Kidney epithelial cell (primary cell): ENCODE measurements around the gene POLD4. TPM values are rescaled to one million over a fixed set of nuclear protein-coding genes. Genes with fewer than 3 reads are reported as not detected.

Experiments
- DNase-seq: peaks from one replicate; pipeline ENCODE4 v3.0.0-alpha.2; 2010; ENCODE audit warnings: low read depth
- H3K27me3 ChIP-seq: 2 replicates; pipeline ENCODE4 v1.6.0; 2011; ENCODE audit warnings: low read length; ENCODE audit not compliant: control insufficient read depth, insufficient read depth
- H3K36me3 ChIP-seq: 2 replicates; pipeline ENCODE4 v1.5.1; 2011; ENCODE audit warnings: low read length; ENCODE audit not compliant: control insufficient read depth, insufficient read depth
- H3K4me3 ChIP-seq: 2 replicates; pipeline ENCODE4 v1.5.1; 2011; ENCODE audit warnings: low read depth, mild to moderate bottlenecking, control low read depth, low read length
- total RNA-seq: library from RNA; depleted of rRNA; stranded (reverse); fragments of >200 nt; gene quantifications from 2 replicates; pipeline ENCODE4 v1.2.3, GENCODE V29; 2015
- TF ChIP-seq, protein P1 (sequence below): IDR thresholded peaks from 2 replicates; pipeline ENCODE4 v1.5.1; 2011; ENCODE audit warnings: mild to moderate bottlenecking, moderate library complexity, low read length, control low read depth, inconsistent platforms; ENCODE audit not compliant: insufficient read depth, poor library complexity, severe bottlenecking

The POLD4 gene
- total RNA-seq, 1 donor from 2014 or later, result 70.7 TPM

DNA sequence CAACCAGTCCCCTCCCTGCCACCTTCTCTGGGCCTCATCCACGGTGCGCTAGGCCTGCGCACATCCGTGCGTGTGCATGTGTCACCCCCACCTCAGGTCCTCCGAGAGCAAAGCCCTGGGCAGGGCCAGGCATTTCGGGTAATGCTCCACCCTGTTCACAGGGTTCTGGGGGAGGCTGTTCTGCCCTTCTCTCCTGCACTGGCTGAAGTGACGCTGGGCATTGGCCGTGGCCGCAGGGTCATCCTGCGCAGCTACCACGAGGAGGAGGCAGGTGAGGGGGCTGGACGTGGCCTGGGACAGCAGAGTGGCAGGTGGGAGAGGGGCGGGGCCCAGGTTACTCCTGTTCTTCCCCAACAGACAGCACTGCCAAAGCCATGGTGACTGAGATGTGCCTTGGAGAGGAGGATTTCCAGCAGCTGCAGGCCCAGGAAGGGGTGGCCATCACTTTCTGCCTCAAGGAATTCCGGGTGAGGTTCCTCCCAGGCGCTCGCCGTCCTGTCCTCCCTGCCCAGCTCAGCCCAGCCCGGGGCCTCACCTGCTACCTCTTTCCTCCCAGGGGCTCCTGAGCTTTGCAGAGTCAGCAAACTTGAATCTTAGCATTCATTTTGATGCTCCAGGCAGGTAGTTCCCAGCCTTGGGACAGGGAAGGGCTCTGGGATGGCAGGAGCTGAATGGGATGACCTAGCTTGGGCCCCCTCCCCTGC is 42.4 kb upstream of the POLD4 start:
- TF ChIP-seq, protein P1, sequence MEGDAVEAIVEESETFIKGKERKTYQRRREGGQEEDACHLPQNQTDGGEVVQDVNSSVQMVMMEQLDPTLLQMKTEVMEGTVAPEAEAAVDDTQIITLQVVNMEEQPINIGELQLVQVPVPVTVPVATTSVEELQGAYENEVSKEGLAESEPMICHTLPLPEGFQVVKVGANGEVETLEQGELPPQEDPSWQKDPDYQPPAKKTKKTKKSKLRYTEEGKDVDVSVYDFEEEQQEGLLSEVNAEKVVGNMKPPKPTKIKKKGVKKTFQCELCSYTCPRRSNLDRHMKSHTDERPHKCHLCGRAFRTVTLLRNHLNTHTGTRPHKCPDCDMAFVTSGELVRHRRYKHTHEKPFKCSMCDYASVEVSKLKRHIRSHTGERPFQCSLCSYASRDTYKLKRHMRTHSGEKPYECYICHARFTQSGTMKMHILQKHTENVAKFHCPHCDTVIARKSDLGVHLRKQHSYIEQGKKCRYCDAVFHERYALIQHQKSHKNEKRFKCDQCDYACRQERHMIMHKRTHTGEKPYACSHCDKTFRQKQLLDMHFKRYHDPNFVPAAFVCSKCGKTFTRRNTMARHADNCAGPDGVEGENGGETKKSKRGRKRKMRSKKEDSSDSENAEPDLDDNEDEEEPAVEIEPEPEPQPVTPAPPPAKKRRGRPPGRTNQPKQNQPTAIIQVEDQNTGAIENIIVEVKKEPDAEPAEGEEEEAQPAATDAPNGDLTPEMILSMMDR, result no peak
- DNase-seq, result no peak
- Histone ChIP-seq H3K27me3 (no peaks in the 10 kb centered on the region), H3K36me3 (peaks cover 3% of the 10 kb centered on the region), H3K4me3 (no peak overlapping the region)

DNA sequence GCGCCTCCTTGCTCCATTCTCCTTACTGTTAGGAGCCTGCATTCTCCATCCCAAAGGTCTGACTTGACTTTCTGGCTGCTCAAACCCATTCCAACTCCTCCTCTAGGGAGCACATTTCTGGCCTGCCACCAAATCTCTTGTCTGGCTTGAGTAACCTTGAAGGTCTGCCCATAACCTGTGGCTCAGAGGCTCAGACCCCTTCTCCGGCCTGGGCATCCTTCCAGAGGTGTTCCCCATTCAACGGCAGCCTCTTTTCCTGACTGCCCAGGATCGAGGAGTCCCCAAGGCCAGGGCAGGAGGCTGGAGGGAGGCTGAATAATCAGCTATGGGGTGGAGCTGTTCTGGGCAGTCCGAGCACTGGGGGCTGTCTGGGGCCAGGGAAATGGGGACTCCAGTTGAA is 40.6 kb upstream of the POLD4 start:
- Histone ChIP-seq H3K27me3 (no peaks in the 10 kb centered on the region), H3K4me3 (no peak overlapping the region), H3K36me3 (no peaks in the 10 kb centered on the region)
- no peak for DNase-seq
- TF ChIP-seq, protein P1, result no peak

DNA sequence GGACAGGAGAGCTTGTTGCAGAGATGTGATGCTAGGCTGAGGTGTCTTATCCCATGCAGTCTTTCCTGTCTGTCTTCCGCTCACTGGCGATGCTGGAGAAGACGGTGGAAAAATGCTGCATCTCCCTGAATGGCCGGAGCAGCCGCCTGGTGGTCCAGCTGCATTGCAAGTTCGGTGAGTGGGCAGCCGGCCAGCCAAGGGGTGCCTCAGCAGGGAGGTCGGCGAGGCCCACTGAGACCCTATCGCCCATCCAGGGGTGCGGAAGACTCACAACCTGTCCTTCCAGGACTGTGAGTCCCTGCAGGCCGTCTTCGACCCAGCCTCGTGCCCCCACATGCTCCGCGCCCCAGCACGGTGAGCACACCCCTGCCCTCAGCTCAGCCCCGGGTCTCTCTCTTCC is 40.1 kb upstream of the POLD4 start:
- H3K4me3 ChIP-seq, result no peak overlapping the region
- H3K27me3 ChIP-seq, result no peaks in the 10 kb centered on the region
- H3K36me3 ChIP-seq, result no peaks in the 10 kb centered on the region
- TF ChIP-seq, protein P1, result no peak
- DNase-seq, result no peak

DNA sequence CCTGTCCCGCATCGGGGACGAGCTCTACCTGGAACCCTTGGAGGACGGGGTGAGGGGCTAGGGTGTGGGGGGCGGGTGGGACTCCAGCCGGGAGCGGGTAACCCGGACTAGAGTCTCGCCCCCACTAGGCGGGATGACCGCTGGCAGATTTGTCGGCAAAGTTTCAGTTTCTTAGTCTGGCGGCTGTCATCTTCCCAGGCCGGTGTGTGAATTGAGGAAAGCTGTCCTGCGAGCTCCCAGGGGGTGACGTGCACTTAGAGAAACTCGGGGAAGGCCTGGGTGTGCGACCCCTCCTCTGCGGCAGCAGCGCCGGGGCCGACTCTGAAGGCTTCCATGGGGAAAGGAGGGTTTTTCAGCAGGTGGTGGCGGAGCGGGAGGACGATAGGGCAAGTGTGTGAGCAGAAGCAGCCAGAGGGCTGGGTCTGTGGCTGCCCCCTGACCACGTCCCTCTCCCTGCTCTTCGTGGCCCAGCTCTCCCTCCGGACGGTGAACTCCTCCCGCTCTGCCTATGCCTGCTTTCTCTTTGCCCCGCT is 38.9 kb upstream of the POLD4 start:
- H3K27me3 ChIP-seq, result no peaks in the 10 kb centered on the region
- TF ChIP-seq, protein P1, result no peak
- H3K36me3 ChIP-seq, result no peaks in the 10 kb centered on the region
- H3K4me3 ChIP-seq, result peak overlapping the region; percentile 75
- no peak for DNase-seq

DNA sequence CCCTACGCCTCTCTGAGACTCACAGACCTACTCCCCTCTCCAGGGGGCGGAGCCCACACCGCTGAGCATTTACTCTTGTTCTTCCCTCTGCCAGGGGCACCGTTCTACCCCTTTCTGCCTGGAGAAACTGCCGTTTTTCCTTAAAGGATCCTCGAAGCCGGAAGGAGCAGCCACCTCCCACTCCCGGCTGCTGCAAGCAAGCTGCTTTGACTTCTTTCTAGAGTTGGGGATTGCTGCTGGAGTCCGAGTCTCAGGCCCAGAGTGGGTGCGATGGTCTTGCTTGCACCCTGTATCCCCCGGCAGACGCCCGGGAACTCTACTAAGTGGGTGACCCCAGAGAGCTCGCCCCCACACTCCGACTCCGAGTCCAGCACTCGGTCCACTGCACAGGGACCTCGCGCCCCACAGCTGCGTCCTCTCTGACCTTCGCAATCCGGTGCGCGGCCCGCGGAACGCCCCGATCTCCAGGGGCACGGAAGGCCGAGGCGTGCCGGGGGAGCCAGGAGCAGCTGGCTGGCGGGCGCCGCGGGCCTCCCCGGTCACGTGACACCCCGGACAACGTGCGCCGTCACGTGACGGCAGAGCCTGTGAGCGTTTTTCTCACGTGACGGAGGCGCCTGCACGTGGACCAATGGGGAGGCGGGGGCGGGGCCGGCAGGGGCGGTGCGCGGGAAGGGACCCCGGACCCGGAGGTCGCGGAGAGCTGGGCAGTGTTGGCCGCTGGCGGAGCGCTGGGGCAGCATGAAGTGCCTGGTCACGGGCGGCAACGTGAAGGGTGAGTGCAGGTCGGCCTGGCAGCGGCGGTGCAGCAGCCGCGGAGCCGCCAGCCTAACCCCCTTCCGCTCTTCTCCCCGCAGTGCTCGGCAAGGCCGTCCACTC is 38.2 kb upstream of the POLD4 start, which contains the start of gene RAD9A:
Gene RAD9A (plus strand): TSS at position 683 of the 879 bp plus-strand sequence. CDS start 59 bp downstream, at position 742.
- no peak for DNase-seq
- H3K4me3 ChIP-seq, result peak within 1 kb of the TSS; percentile 75
- TF ChIP-seq, protein P1, result no peak

More for the DNA sequence above, 38.2 kb upstream of the POLD4 start, which contains the start of gene RAD9A:
- H3K27me3 ChIP-seq, result no peaks in the 10 kb centered on the region
- no peaks in the 10 kb centered on the region for H3K36me3 ChIP-seq
